HepG2 (cell line): ENCODE results near the gene CACNA1C. TPM values are rescaled to one million over a fixed set of nuclear protein-coding genes. Genes with fewer than 3 reads are reported as not detected.

Experiments
- ATAC-seq: fragments of 200-7000 bp; cut with Tn5 transposase; 3 replicates; pipeline ENCODE4 v1.9.1; 2020; ENCODE audit warnings: mild to moderate bottlenecking, moderate library complexity
- BruUV-seq: library from RNA; stranded (reverse); fragments of 400-500 nt; replicated peaks from 2 replicates; lab custom pipeline; 2021; lab: Mats Ljungman, UMichigan
- CTCF ChIA-PET: fragments of 300-600 bp; formaldehyde crosslinking; extraction: SDS; loops from one replicate; lab custom pipeline; 2021; ENCODE audit warnings: low total read pairs, inconsistent platforms, low intra/inter-chr PET ratio; lab: Yijun Ruan, JAX
- POLR2A ChIA-PET: fragments of 350-600 bp; sonication (Branson Sonifier 250); formaldehyde crosslinking; loops from one replicate; lab custom pipeline; 2020; ENCODE audit warnings: antibody characterized with exemption, inconsistent platforms; lab: Yijun Ruan, JAX
- DNase-seq: peaks from one replicate; pipeline ENCODE4 v3.0.0-alpha.2; 2015; ENCODE audit warnings: low spot score
- FAIRE-seq: peaks from 3 replicates; lab custom pipeline; 2011; peaks lifted over from hg19 to GRCh38; lab: Jason Lieb, UNC
- H2AFZ ChIP-seq: one replicate; pipeline ENCODE4 v1.6.1; 2011; ENCODE audit warnings: low read length, inconsistent platforms
- H3K27ac ChIP-seq: fragments of 300-600 bp; 3 replicates; pipeline ENCODE4 v1.8.0; 2011; ENCODE audit warnings: mixed run types, mild to moderate bottlenecking, mixed read lengths, low read length, inconsistent platforms; ENCODE audit not compliant: insufficient read depth; ENCODE audit errors: extremely low read length
- H3K27me3 ChIP-seq, 2 experiments: fragments of 200-600 bp in 1 of 2; 2 replicates in 1 of 2; 3 replicates in 1 of 2; pipeline versions ENCODE4 v1.6.0 to v1.8.0; 2011; ENCODE audit warnings: low read length in 2 of 2, mild to moderate bottlenecking in 2 of 2, moderate library complexity in 2 of 2, inconsistent platforms in 1 of 2; ENCODE audit not compliant: insufficient read depth in 2 of 2, control insufficient read depth in 1 of 2
- H3K36me3 ChIP-seq, 2 experiments: fragments of 200-600 bp in 1 of 2; replicated peaks in 1 of 2; 2 replicates in 1 of 2; 3 replicates in 1 of 2; pipeline versions ENCODE4 v1.5.1 to v1.8.0; 2011; ENCODE audit warnings: low read length in 2 of 2, inconsistent platforms in 1 of 2; ENCODE audit not compliant: insufficient read depth in 2 of 2, control insufficient read depth in 1 of 2
- H3K4me1 ChIP-seq: 2 replicates; pipeline ENCODE4 v1.5.1; 2012; ENCODE audit warnings: low read length, inconsistent platforms; ENCODE audit not compliant: insufficient read depth
- H3K4me2 ChIP-seq: 2 replicates; pipeline ENCODE4 v1.6.0; 2011; ENCODE audit warnings: low read depth, low read length, inconsistent platforms
- H3K4me3 ChIP-seq, 3 experiments: fragments of 200-600 bp in 1 of 3; sonication (generic), shearing (Covaris generic) in 1 of 3; replicated peaks in 1 of 3; 2 replicates each; pipeline ENCODE4 v1.5.1; 2011 to 2016; ENCODE audit warnings: low read length in 3 of 3, inconsistent platforms in 2 of 3, low read depth in 2 of 3, mild to moderate bottlenecking in 2 of 3, control low read depth in 1 of 3, mixed read lengths in 1 of 3; ENCODE audit not compliant: insufficient read depth in 1 of 3
- H3K79me2 ChIP-seq: one replicate; pipeline ENCODE4 v1.6.1; 2011; ENCODE audit warnings: low read length, inconsistent platforms; ENCODE audit not compliant: insufficient read depth
- H3K9ac ChIP-seq: 2 replicates; pipeline ENCODE4 v1.6.0; 2011; ENCODE audit warnings: mild to moderate bottlenecking, low read depth, low read length, inconsistent platforms; ENCODE audit not compliant: insufficient read depth
- H3K9me3 ChIP-seq: 2 replicates; pipeline ENCODE4 v1.5.1; 2012; ENCODE audit warnings: mild to moderate bottlenecking, low read length
- H4K20me1 ChIP-seq: 2 replicates; pipeline ENCODE4 v1.6.0; 2011; ENCODE audit warnings: inconsistent platforms, mild to moderate bottlenecking, low read length, moderate library complexity; ENCODE audit not compliant: insufficient read depth
- AGO2 ChIP-seq: fragments of 200-400 bp; formaldehyde crosslinking; optimal IDR thresholded peaks from 2 replicates; pipeline ENCODE3; 2017; ENCODE audit warnings: mild to moderate bottlenecking, low read depth, low read length, moderate library complexity
- DPF2 ChIP-seq: sonication (generic); formaldehyde crosslinking; IDR thresholded peaks from 2 replicates; pipeline ENCODE4 v1.4.0; 2020; ENCODE audit warnings: mild to moderate bottlenecking, low read depth, missing genetic modification reagents, borderline replicate concordance
- ETV5 ChIP-seq: IDR thresholded peaks from 2 replicates; pipeline ENCODE4 v1.6.1; 2018; ENCODE audit warnings: missing biosample characterization, missing genetic modification reagents, inconsistent platforms, borderline replicate concordance
- FLYWCH1 ChIP-seq: sonication (generic); formaldehyde crosslinking; IDR thresholded peaks from 2 replicates; pipeline ENCODE4 v1.8.1; 2023; ENCODE audit warnings: mild to moderate bottlenecking, missing genetic modification reagents
- GTF2F1 ChIP-seq: fragments of 150-350 bp; IDR thresholded peaks from 2 replicates; pipeline ENCODE4 v1.6.1; 2014; ENCODE audit warnings: low read length
- KAT2B ChIP-seq: fragments of 150-350 bp; IDR thresholded peaks from 2 replicates; pipeline ENCODE4 v1.6.1; 2014; ENCODE audit warnings: low read depth, low read length, borderline replicate concordance
- PATZ1 ChIP-seq: sonication (generic); formaldehyde crosslinking; IDR thresholded peaks from 2 replicates; pipeline ENCODE4 v1.4.0; 2020; ENCODE audit warnings: missing genetic modification reagents
- RFX1 ChIP-seq: fragments of 450-650 bp; IDR thresholded peaks from 2 replicates; pipeline ENCODE4 v1.6.1; 2017
- SMC3 ChIP-seq: IDR thresholded peaks from 2 replicates; pipeline ENCODE4 v1.6.1; 2011; ENCODE audit warnings: low read length, improper control_type of control experiment
- SNAPC5 ChIP-seq: sonication (generic); formaldehyde crosslinking; IDR thresholded peaks from 2 replicates; pipeline ENCODE4 v1.8.1; 2023; ENCODE audit warnings: mild to moderate bottlenecking, missing genetic modification reagents, borderline replicate concordance
- THRA ChIP-seq: sonication (generic); formaldehyde crosslinking; IDR thresholded peaks from 2 replicates; pipeline ENCODE4 v1.4.0; 2020; ENCODE audit warnings: missing genetic modification reagents, borderline replicate concordance
- ZNF18 ChIP-seq: sonication (generic); formaldehyde crosslinking; IDR thresholded peaks from 2 replicates; pipeline ENCODE4 v1.8.0; 2022; ENCODE audit warnings: mild to moderate bottlenecking, missing genetic modification reagents; ENCODE audit not compliant: insufficient replicate concordance
- ZNF333 ChIP-seq: sonication (generic); formaldehyde crosslinking; IDR thresholded peaks from 2 replicates; pipeline ENCODE4 v1.4.0; 2020; ENCODE audit warnings: mild to moderate bottlenecking, missing genetic modification reagents, borderline replicate concordance
- ZNF549 ChIP-seq: sonication (generic); formaldehyde crosslinking; IDR thresholded peaks from 2 replicates; pipeline ENCODE4 v1.5.0; 2020; ENCODE audit warnings: missing genetic modification reagents
- ZNF792 ChIP-seq: IDR thresholded peaks from 2 replicates; pipeline ENCODE4 v1.6.1; 2016
- WGBS: methylation state at CpG from one replicate; pipeline ENCODE4 v1.1.6; 2017; ENCODE audit warnings: low lambda C conversion rate; 5-methylcytosine and 5-hydroxymethylcytosine counted together
- in situ Hi-C: cut with HindIII; loops from 2 replicates; pipeline ENCODE4 v1.10.0; 2017; ENCODE audit warnings: low pct_unique_long_range_greater_than_20kb; ENCODE audit not compliant: extremely low pct_ligation_motif_present
- intact Hi-C: fragments of 100-400 bp; cut with micrococcal nuclease; formaldehyde crosslinking; loops from one replicate; pipeline ENCODE4 v1.10.0; 2022; ENCODE audit not compliant: unreplicated experiment
- polyA plus RNA-seq, 8 experiments: library from polyadenylated mRNA; depleted of rRNA in 3 of 8; stranded (reverse) in 7 of 8; unstranded in 1 of 8; fragments of >200 nt; fragmentation: Illumina TruSeq in 4 of 8; extraction: Trizol in 4 of 8; gene quantifications; 2 replicates each; pipeline versions ENCODE4 v1.2.1 to v1.2.3, GENCODE V29; 2011 to 2016; ENCODE audit warnings: low read depth in 4 of 8, missing spikeins in 1 of 8, mixed read lengths in 1 of 8; ENCODE audit not compliant: insufficient read depth in 1 of 8
- total RNA-seq, 5 experiments: library from RNA; depleted of rRNA; stranded (reverse); fragments of >200 nt; fragmentation: Illumina TruSeq; extraction: Trizol; gene quantifications; 2 replicates each; pipeline ENCODE4 v1.2.3, GENCODE V29; 2016; ENCODE audit warnings: low read depth in 1 of 5

Gene CACNA1C
- total and polyA plus RNA-seq, 2 of the 13 experiments (the other 11 are each of a cell fraction or from before 2014, with no cell fraction given): not detected

GRCh38 chr12:2479851-2480535, 427.2 kb downstream of the CACNA1C start:
- Histone ChIP-seq H3K9me3 (no peaks in the 10 kb centered on the region), H3K36me3 (no peaks in the 10 kb centered on the region), H2AFZ (no peak overlapping the region), H3K4me2 (no peak overlapping the region), H3K27me3 (peaks cover 0 to 56% of the 10 kb centered on the region in 2 experiments; a peak in 3 of 5 replicates), H3K4me1 (no peaks in the 10 kb centered on the region), H3K27ac (no peak overlapping the region), H3K79me2 (no peaks in the 10 kb centered on the region), H4K20me1 (no peaks in the 10 kb centered on the region), H3K4me3 (no peak overlapping the region), H3K9ac (no peak overlapping the region)
- no TSS peak for BruUV-seq
- DNase-seq (no peak), ATAC-seq (no peak), FAIRE-seq (no peak)
- ChIA-PET CTCF (no interaction called here), POLR2A (no interaction called here)
- intact Hi-C loops (no loop called here), in situ Hi-C loops (no loop called here)
- WGBS: 23% methylated on average over 11 of the region's 13 CpGs
- TF ChIP-seq KAT2B: no peak
- TF ChIP-seq ZNF18 (CRISPR knock-in tag): no peak
- no peak for TF ChIP-seq THRA (CRISPR knock-in tag)
- no peak for TF ChIP-seq SNAPC5 (CRISPR knock-in tag)
- no peak for TF ChIP-seq ZNF549 (CRISPR knock-in tag)
- TF ChIP-seq PATZ1 (CRISPR knock-in tag): no peak
- no peak for TF ChIP-seq GTF2F1
- no peak for TF ChIP-seq ZNF792 (CRISPR knock-in tag)
- TF ChIP-seq ETV5 (CRISPR knock-in tag): no peak
- TF ChIP-seq DPF2: no peak
- TF ChIP-seq ZNF333 (CRISPR knock-in tag): no peak
- no peak for TF ChIP-seq FLYWCH1 (CRISPR knock-in tag)
- no peak for TF ChIP-seq RFX1
- no peak for TF ChIP-seq AGO2
- no peak for TF ChIP-seq SMC3
